Activated CD4-positive, alpha-beta T cell treated with anti-CD3 and anti-CD28 coated beads for 48 hours (primary cell): ENCODE data around the gene RBBP8NL.

Experiments
- DNase-seq: peaks from one replicate; pipeline ENCODE4 v3.0.0-alpha.2; 2020

The RBBP8NL gene

DNA sequence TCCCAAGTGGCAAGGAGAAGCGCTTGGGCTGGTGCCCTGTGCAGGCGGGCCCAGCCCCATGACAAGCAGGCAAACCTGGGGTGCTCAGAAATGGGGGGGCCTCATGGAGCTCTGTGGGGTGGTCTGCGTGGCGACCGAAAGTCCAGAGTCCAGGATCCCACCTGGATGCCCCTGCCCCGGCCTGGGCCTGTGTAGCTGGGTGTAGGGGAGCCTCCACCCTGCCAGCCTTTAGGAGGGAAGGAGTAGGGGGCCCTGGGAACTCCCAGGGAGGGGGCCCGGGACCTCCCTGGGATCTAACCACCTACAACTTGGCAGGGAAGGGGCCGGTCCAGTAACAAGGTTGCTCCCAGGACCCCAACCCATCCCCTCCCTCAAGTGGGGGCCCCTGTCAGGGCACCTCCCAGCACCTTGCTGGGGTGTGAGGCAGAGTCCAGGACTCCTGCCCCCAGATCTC is 55.7 kb downstream of the RBBP8NL start:
- DNase-seq: no peak

DNA sequence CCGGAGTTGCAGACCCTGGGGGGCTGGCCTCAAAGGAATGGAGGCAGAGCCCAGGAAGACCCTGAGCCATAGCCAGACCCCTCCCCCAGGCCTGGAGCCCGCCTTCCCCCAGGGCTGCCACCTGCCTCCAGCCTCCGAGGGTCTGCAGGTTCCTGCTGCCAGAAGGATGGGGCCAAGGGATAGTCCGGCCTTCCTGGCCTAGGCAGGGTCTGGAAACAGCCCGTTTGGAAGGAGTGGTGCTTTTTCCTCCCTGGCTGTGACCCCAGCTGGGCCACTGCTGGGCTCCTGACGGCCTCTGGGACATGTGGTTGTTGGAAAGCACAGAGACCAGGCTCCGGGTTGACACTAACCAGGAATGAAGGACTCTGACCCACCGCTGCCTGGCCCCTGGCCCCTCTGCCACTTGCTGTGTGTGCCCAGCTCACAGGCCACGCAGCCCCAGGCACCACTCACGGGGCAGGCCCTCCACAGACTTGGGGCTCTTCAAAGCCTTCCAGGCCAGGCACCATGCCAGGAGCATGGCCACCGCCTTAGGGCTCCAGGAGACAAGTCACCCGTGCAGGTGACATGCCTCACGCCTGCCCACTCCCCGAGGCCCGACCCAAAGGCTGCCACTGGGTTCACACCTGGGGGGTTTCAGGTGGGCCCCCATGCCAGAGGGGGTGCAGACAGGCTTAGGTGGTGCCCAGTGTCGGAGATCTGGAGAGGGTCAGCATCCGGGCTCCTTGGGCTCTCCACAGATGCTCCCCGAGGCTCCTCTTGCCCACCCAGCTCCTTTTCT is 56.3 kb downstream of the RBBP8NL start:
- DNase-seq: no peak

DNA sequence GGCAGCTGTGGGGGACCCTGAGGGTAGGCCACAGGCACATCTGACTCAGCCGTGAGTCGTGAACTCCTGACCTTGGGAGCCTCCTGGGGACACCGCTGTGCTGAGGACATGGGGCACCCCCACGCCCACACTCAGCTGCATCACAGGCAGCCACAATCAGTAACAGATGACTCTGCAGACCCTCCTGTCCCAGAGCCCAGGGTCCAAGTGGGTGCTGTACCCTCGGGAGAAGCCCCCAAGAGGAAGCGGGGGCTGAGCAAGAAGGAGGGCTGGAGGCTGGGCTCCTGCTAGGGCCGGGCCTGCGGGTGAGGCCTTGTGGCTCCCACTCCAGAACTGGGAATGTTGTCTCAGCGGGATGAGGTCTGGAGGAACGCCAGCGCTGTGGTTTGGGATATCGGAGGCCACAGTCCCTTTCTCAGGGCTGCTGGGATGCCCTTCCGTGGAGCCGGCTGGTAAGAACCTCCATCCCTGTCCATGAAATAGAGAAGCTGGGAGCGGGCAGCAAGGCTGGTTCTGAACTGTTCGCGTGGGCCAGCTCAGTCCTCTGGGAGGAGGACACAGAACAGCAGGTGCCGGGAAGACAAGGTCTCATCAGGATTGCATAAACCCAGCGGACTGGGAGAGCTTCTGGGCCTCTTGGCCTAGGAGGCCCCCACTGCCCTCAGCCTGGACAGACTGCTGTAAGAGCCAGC is 57.1 kb downstream of the RBBP8NL start:
- DNase-seq: peak; percentile 78

DNA sequence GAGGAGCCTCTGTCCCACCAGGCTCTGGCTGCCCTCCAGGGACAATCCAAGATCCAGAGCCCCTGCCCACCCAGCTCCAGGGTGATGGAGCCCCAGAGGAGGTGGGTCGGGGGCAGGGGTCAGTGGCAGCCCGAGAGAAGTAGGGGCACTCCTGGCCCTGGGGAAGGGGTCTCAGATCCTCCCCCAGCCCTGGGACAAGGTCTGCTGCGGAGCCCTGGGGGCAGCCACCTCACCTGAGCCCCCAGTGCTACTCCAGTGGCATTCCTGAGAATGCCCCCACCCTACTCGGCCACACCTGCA is 57.6 kb downstream of the RBBP8NL start:
- DNase-seq: no peak

DNA sequence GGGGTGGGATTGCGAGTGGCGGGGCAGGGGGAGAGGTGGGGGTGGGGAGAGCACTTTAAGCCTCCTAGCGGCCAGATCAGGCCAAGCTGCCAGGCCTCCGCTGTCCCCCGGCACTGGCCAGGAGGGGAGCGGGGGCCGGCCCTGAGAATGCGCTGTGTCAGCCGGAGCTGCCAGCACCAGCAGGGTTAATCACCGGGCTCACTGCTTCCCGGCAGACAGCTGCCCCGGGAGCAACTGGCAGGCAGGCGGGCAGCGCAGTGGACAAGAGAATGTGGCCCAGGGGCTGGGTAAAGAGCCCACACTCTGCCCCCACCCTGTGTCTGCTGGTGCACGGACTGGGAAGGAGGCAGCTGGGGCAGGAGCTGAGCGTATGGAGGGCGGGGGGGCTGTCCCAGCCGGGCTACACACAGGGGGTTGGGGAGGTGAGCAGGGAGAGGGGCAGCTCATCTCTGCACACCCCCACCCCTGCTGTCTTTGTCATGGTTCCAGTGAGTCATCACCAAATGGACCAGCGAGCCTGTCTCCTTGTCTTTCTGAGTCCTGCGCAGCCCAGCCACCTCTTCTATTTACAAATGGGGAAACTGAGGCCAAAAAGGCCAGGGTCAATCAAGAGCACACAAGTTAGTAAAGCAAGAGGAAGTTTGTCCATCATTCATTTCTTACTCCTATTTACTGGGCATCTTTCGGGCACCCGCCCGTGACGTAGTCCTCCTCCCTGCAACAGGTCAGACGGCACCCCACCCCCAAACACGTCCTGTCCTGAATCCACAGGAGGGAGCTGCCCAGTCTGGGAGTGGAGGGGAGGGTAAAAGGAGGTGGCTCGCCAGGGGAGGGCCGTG is 58.1 kb downstream of the RBBP8NL start:
- DNase-seq: no peak

DNA sequence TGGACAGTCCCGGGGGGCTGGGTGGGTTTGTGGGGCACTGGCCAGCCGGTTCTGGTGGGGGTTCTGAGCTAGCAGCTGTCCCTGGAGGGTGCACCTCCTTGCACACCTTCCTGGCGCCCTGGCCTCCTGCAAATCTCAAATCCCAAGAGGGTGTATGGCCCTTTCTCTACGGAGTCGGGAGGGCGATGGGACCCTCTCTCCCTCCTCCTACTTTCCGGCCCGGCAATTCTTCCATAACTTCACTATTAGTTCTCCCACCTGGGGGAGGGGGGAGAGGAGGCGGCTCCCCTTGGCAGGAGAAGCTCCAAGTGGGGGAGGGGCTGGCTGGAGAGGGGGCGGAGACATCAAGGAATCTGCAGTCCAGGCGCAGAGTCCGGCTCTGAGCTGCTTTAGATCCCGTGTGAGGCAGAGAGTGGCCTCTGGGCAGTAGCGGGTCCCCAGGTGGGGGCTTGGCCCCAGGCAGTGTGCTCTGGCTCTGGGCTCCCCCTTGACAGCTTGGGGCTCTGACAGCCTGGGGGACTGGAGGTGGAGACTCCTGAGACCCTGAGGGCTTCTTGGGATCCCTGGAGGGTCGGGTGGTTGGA is 58.9 kb downstream of the RBBP8NL start:
- DNase-seq: no peak

DNA sequence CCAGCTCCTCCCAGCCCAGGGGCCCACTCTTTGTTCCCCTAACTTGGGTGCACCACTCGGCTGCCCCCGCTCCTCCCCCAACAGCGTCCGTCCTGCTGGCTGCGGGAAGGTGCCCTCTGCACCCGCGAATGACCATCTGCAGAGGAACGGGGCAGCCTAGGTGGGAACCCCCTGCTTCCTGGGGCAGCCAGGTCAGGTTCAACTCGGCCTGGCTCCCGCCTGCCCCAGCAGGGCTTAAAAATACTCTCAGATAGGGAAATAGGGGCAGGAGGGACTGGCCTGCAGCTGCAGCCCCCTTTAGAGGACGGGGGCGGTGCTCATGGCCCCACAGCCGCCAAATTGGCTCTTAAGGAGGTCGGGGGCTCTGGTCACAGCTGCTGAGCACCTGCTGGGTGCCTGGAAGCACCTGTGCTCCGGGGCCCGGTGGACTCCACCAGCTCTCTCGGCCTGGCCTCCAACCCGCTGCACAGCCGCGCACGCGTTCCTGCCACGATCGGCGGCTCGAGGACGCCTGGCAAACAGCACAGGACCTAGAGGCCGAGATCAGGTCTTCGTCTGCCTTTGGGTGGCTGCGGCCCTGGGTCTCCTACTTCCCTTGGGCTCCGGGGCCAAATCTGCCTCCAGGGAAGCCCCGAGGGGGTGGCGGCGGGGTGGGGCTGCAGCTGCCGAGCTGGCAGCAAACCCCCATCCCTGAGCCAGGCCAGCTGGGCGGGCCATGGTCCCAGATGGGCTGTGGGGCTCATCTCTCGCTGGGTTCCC is 59.5 kb downstream of the RBBP8NL start:
- DNase-seq: peak; percentile 53

DNA sequence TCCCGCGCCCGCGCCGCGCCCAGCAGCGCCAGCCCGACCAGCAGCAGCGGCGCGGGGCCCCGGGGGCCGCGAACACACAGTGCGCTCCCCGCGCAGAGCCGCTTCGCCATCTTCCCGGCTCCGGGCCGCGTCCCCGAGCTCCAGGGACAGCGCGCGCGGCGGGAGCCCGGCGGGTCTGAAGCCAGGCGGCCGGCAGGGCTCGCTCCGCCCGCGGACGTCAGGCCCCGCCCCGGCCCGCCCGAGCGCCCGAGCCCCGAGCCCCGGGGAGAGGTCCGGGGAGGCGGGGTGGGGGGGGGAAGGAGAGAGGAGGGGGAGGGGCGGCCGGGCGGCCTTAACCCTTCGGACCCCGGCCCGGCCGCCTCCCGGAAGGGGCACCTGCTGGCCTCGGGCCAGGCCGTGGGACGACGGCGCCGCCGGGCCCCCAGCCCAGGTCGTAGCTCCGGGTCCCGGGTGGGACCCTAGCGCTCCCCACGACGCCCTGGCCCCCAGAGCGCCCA is 60.2 kb downstream of the RBBP8NL start, which contains the start of gene LAMA5:
TSS of gene LAMA5 (minus strand) at position 177 of the 497 bp plus-strand sequence. CDS start at position 110, 67 bp downstream.
- DNase-seq: no peak

DNA sequence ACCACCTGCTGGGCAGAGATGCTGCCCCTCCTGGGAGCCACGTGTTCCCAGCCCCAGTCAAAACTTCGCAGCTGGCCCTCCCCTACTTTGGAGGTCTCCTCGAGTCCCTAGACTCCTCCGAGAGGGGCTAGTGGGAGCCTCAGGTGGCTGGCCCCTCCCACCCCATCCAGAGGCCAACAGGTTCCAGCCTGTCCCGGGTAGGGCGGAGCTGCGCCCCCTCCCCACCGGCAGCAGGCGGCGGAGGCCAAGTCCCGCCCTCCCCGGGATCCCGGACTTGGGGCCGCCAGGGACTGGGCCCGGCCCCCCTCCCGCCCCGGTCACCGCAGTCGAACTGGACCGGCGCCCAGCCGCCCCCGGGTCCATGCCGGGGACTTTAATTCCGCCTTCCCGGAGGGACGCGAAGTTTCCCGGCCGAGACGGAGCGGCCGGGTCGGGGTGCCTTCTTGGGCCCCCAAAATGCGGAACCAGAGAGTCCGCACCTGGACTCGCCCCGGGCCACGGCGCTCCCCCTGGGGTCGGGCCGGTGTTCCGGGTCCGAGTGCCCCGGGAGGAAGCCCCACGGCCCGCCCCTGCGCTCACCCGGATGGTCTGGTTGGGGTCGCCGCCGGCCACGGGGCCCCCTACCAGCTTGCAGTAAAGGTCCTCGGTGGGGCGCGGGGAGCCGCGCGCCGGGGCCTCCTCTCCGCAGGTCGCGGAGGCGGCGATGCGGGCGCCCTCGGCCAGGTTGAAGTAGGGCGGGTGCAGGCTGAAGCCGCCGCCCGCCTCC is 60.8 kb downstream of the RBBP8NL start:
- no peak for DNase-seq

DNA sequence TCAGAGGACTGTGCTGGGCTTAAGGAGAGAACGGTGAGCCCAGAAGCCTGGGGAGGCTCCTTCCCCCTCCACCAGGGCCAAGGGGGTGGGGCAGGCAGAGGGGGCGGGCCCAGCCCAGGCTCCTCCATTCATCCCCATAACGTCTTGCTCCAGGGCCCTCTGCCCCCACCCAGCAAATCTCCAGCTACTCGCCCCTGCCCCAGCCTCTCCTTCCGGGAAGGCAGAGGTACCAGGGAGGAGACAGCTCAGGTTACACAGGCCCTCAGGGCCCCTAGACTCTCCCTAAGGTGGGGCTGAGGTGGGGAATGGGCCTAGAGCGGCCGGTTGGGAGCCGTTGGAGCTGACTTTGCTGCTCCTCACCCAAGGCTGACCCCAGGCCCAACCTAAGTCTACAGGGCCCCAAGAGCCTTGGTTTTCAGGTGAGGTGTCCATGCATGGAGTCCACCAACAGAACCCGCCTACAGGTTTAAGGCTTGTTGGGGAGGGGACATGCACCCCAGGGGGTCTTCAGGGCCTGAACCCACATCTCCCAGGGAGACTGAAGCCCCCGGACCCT is 61.4 kb downstream of the RBBP8NL start:
- no peak for DNase-seq

DNA sequence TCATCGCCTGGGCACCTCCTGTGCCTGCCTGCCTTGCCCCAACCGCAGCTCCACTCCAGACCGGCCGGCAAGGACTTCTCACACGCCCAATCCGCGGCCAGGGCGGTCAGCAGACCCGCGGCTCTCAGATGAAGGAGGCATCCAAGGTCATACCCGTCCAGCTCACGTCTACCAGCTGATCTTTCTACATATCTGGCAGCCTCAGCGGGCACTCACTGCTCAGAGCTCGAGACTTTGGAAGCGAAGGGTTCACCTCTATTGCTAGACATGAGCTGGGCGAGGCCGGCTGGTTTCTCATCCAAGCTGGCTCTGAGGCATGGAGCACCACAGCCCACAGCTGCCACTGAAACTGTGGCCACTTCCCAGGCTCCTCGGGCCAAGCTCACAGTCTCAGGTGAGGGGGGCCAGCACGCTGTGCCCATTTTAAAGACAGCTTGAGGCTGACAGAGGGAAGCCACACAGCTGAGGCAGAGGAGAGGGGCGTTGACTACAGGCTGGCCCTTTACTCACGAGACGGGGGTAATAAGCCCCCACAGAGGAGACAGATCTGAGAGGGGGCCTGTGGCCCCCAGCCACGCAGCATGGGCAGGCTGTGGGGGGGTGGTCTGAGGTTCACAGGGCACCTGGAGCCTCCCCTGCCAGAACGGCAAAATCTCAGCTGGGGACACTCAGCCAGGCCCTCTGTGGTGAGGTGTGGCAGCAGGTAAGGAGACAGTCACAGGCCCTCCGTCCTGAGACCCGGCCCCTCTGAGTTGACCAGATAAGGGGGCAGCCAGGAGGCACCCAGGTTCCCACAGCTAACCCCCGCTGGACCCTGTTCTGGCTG is 62.2 kb downstream of the RBBP8NL start:
- no peak for DNase-seq

DNA sequence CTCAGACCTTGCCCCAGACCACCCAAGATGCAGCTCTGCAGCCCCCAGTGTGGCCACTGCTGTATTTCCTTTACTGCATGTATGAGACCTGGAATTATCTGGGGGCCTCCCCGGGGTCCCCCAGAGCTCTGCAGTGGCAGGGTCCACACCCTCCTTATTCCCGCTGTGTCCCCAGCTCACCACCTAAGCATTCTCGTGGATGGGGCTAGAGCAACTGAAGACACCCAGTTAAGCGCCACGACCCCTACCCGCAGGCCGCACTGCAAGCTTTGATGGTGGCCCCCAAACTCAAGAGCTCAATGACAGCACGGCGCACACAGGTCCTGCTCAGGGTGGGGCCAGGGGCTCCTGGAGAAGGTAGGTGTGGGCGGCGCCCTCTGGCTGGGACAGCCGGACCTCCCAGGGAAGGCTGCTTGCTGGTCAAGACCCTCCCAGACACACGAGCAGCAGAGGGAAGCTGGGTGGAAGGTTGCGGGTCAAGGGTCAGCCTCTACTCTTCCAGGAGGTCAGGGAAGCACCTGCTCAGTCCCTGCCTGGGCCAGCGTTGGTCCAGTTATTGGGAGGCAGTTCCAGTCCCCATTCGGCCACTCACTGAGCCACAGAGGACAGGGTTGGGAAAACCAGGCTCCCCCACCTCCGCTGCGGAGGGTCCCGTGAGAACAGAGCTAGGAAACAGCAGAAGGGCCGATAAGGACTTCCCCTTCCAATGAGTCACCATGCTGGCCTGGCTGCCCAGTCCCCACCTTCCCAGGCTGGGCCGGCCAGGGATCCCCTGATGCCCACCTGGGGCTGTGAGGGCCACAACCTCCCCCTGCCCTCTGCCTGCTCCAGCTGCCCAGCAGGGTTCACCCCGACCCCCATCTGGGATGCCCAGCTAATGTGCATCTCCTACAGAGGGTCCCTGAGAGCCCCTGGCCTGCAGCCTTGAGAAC is 63.2 kb downstream of the RBBP8NL start:
- no peak for DNase-seq

DNA sequence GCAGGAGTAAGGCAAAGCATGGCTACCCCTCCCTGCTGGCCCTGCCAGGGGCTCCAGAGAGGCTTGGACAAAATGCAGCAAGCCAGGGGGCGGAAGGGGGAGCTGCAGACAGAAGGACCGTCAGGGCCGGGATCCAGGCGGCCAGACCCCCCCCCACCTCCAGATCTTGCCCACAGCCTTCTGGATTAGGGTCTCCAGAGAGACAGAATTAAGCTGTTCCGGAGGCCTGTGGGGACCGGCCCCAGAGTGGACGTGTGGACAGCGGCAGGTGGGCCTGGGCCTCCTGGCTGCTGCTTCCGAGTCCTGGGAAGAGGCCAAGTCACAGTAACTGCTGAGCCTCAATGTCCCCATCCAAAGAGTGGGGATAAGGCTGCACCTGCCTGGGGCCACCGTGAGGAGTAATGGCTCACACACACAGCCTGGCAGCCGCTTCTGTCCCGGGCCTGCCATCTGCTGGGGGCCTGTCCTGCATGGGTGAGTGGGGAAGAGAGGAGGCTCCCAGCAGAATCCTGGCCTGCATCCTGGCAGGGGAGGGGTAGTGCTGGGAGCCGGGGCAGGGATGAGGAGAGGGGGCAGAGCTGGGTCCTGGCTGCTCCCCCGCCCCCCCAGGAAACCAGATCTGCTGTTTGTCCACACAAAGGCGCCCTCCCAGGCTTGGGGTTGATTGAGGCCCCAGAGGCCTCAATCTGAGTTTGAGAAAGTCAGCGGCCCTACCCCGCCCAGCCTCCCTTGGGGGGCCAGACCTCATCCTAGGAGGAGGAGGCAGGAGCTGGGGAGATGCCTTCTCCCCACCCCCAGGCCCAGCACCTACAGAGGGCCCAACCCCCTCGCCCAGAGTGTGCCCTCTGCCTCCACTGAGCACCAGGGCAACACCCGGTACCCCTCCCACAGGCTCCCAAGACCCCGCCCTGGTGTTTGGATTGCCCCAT is 64.1 kb downstream of the RBBP8NL start:
- DNase-seq: no peak

DNA sequence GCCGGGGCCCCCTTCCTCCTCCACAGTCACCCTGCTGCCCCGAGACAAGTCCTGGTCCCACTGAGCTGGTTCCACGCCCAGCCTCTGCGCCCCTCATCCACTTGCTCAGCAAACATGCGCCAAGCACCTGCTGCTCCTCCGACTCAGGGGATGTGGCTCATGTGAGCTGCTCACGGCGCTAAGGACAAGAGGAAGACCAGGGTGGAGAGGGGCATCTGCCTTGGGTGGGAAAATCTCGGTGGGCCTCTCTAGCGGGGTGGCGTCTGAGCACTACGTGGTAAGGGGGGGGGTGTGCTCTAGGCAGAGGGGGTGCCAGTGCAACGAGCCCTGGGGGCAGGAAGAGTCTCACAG is 64.8 kb downstream of the RBBP8NL start:
- DNase-seq: no peak

DNA sequence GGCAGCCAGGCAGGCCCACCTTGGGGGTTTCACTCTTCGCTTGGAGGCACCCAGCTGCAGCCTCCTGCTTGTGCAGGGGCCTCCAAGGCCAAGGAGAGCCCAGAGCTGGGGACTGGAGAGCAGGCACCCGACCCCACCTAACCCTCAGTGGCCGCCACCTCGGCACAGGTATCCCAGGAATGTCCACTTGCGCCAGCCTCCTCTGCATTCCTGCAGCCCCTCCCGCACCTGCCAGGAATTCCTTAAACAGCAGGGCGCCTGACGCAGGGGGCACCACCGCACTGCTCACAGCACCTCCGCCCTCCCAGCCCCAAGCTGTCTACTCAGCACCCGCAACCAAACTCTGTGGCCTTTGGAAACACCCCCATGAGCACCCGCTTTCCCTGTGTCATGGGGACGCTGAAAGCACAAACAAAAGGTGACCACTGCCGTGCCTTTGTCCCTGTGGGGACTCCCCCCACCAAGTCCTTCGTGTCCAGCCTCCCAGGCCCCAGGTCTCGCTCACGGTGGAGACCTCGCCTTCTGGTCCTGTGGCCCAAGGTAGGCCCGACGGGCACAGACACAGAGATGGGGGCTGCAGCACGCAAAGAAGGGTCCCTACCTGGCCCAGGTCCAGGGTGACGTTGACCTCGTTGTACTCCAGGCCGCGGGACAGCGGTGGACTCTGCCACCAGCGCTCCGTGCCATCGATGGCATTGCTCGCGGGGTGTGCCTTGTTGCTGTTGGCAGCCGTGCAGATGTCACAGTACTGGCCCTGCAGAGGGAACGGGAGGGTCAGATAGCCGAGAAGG is 65.3 kb downstream of the RBBP8NL start:
- DNase-seq: no peak

DNA sequence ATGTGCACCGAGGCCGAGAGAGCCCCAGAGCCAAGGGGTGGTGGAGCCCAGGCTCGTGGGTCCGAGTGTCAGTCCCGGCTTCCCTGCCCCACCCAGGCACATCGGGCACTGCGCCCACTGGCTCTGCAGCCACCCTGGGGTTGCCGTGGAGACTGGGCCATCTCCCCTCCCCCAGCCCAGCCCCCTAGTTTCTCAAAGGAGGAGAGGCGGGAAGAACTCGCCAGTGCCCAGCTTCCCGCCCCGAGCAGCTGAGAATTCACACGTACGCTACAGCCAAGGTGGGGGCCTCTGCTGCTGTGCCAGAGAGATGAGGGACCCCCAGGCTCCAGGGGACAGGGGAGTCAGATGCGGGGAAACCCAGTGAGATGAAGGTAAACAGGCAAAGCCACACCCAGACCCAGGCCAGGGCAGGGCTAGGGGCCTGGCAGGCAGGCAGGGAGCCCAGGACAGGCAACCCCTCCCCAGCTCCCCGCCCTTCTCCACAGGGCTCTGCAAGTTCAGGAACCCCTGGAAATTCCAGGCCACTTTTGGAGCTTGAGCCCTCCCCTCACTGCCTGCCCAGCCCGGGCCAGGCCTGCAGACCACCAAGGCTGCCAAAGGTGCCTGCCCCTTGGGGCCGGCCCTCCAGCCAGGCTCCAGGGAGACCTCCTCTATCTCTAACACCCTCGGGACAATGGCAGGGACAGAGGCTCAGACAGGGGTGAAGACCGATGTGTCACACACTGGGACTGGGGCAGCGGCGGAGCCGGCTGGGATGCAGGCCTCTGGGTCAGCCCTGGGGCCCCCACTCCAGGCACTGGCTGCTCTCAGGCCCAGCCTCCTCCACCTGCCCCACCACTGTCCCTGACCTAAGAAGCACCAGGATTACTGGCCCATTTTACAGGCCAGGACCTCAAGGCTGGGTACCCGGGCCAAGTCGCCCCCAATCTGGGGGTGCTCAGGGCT is 66.2 kb downstream of the RBBP8NL start:
- DNase-seq: no peak
